Erythroblast (primary cell): ENCODE data around the gene PRIM2.
"Not testable (repeated sequence)": the region's sequence is repeated elsewhere in the genome, so short reads cannot be mapped to it uniquely, and the experiment has no call there.

Experiments used
- GATA1 ChIP-seq: IDR thresholded peaks from 2 replicates; pipeline ENCODE4 v1.6.1; 2011; ENCODE audit warnings: low read depth, mild to moderate bottlenecking, control low read depth, low read length, moderate library complexity
- POLR2A ChIP-seq: IDR thresholded peaks from 2 replicates; pipeline ENCODE4 v1.6.1; 2011; ENCODE audit warnings: mild to moderate bottlenecking, low read length

GRCh38 chr6:57671237-57671636 is 353.8 kb downstream of the PRIM2 start:
- not testable (repeated sequence) for TF ChIP-seq POLR2A, GATA1
